Thoracic aorta (tissue), 2 donors: ENCODE data around the gene OR52N4. TPM values are rescaled to one million over a fixed set of nuclear protein-coding genes. Genes with fewer than 3 reads are reported as not detected.

ENCODE experiments used
- ATAC-seq: fragments of 150-250 bp; one replicate; pipeline ENCODE4 v1.8.0; 2017; ENCODE audit warnings: low read depth; ENCODE audit not compliant: insufficient number of reproducible peaks, low FRiP score
- DNase-seq: peaks from one replicate; pipeline ENCODE4 v3.0.0-alpha.2; 2020; ENCODE audit warnings: low spot score
- H3K27ac ChIP-seq, 2 donors: fragments of 200-600 bp; sonication (generic); 1 replicate in 1 of 2; 2 replicates in 1 of 2; pipeline ENCODE4 v1.5.1; 2016; ENCODE audit warnings: mild to moderate bottlenecking in 2 of 2, moderate library complexity in 2 of 2
- H3K27me3 ChIP-seq: fragments of 200-600 bp; sonication (generic); replicated peaks from 2 replicates; pipeline ENCODE4 v1.6.0; 2016; ENCODE audit warnings: mild to moderate bottlenecking; ENCODE audit not compliant: insufficient read depth
- H3K36me3 ChIP-seq: fragments of 200-600 bp; sonication (generic); one replicate; pipeline ENCODE4 v1.5.1; 2016
- H3K4me1 ChIP-seq, 2 donors: fragments of 200-600 bp; sonication (generic); 1 replicate in 1 of 2; 2 replicates in 1 of 2; pipeline versions ENCODE4 v1.5.1 to v1.6.0; 2016; ENCODE audit warnings: low read depth in 2 of 2, mild to moderate bottlenecking in 1 of 2; ENCODE audit not compliant: control insufficient read depth in 1 of 2
- H3K4me3 ChIP-seq: fragments of 200-600 bp; sonication (generic); 2 replicates; pipeline ENCODE4 v1.5.1; 2016; ENCODE audit warnings: mild to moderate bottlenecking
- H3K9me3 ChIP-seq: fragments of 200-600 bp; sonication (generic); 2 replicates; pipeline ENCODE4 v1.5.1; 2016
- total RNA-seq, 2 donors: library from RNA; depleted of rRNA; stranded (reverse); fragments of >200 nt; gene quantifications; one replicate each; pipeline versions ENCODE4 v1.1.0 to v1.2.3, GENCODE V29; 2016
- TF ChIP-seq, protein P1 (sequence below): fragments of 200-600 bp; sonication (generic); IDR thresholded peaks from one replicate; pipeline ENCODE4 v1.5.1; 2019; ENCODE audit warnings: antibody characterized with exemption

The OR52N4 gene
- total RNA-seq, 2 donors from 2014 or later: not detected

DNA sequence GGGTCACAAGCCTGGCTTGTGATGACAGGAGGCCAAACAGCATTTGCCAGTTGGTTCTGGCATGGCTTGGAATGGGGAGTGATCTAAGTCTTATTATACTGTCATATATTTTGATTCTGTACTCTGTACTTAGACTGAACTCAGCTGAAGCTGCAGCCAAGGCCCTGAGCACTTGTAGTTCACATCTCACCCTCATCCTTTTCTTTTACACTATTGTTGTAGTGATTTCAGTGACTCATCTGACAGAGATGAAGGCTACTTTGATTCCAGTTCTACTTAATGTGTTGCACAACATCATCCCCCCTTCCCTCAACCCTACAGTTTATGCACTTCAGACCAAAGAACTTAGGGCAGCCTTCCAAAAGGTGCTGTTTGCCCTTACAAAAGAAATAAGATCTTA is 17.0 kb upstream of the OR52N4 start:
- H3K27ac ChIP-seq: no peak overlapping the region
- H3K9me3 ChIP-seq: peaks cover 7% of the 10 kb centered on the region
- H3K27me3 ChIP-seq: no peaks in the 10 kb centered on the region
- ATAC-seq (no peak), DNase-seq (no peak)
- H3K36me3 ChIP-seq: no peaks in the 10 kb centered on the region
- no peak overlapping the region for H3K4me3 ChIP-seq
- no peaks in the 10 kb centered on the region for H3K4me1 ChIP-seq
- TF ChIP-seq, protein P1, sequence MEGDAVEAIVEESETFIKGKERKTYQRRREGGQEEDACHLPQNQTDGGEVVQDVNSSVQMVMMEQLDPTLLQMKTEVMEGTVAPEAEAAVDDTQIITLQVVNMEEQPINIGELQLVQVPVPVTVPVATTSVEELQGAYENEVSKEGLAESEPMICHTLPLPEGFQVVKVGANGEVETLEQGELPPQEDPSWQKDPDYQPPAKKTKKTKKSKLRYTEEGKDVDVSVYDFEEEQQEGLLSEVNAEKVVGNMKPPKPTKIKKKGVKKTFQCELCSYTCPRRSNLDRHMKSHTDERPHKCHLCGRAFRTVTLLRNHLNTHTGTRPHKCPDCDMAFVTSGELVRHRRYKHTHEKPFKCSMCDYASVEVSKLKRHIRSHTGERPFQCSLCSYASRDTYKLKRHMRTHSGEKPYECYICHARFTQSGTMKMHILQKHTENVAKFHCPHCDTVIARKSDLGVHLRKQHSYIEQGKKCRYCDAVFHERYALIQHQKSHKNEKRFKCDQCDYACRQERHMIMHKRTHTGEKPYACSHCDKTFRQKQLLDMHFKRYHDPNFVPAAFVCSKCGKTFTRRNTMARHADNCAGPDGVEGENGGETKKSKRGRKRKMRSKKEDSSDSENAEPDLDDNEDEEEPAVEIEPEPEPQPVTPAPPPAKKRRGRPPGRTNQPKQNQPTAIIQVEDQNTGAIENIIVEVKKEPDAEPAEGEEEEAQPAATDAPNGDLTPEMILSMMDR: no peak

DNA sequence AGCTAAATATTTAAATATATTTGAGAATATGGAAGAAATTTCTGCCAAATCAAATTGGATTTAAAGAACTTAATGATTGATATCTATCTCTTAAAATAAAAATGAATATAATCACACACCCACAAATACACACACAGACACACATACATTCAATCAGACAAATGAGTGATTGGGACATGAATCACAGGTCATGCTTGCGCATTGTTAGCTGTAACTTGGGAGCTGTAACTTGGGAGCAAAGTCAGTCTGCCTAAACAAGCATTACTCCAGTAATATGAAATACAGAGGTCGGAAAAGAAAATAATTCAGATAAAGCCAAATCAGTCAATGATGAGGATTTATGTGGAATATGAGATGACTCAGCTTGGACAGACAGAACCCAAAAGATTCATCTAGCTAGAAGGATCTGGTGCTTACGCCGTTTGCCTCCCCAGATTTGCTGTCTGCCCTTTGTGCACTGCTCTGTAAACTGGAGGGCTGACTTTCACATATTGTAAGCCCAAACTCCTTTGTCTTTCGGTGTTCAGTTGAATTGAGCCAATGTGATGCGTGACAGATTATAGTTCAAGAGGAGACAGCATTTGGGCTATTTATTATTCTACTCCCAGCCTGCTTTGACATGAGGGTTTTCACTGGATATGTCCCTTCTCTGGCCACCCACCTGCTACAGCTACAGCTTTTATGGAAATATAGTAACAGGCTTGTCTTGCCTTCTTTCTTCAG is 16.2 kb upstream of the OR52N4 start:
- Histone ChIP-seq H3K36me3 (no peaks in the 10 kb centered on the region), H3K27ac (no peak overlapping the region), H3K4me1 (no peaks in the 10 kb centered on the region), H3K27me3 (no peaks in the 10 kb centered on the region), H3K9me3 (peaks cover 7% of the 10 kb centered on the region), H3K4me3 (no peak overlapping the region)
- no peak for DNase-seq
- TF ChIP-seq, protein P1: no peak
- no peak for ATAC-seq

DNA sequence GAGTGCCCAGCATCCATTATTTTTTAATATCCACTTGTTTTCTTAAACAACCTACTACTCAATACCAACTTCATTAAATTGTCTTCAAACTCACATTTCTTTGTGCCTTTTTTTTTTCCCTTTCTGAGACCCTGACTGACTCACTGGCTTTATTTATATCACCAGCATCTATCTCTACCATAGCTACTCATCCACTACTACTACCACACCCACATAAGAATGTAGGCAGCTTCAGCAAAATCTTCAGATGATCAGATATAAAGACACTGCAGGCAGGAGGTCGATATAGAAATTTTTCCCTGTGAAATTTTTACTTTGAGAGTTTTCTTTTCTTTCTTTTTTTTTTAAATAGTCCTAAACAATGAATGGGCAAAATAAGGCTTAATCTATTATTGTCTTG is 15.6 kb upstream of the OR52N4 start:
- Histone ChIP-seq H3K4me3 (no peak overlapping the region), H3K4me1 (no peaks in the 10 kb centered on the region), H3K9me3 (peaks cover 7% of the 10 kb centered on the region), H3K36me3 (no peaks in the 10 kb centered on the region), H3K27ac (no peak overlapping the region), H3K27me3 (no peaks in the 10 kb centered on the region)
- TF ChIP-seq, protein P1: no peak
- DNase-seq (no peak), ATAC-seq (no peak)

DNA sequence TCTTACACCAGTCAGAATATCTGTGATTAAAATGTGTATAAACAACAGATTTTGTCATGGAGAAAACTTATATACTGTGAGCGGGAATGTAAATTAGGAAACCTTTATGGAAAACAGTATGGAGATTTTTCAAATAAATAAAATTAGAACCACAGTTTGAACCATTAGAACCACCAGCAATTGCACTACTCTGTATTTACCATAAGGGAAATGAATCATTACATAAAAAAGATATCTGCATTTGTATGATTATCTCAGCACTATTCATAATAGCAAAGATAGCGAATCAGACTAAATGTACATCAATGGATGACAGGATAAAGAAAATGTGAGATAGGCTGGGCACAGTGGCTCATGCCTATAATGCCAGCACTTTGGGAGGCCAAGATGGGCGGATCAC is 7.4 kb upstream of the OR52N4 start:
- TF ChIP-seq, protein P1: no peak
- H3K4me1 ChIP-seq: no peaks in the 10 kb centered on the region
- H3K4me3 ChIP-seq: no peak overlapping the region
- no peaks in the 10 kb centered on the region for H3K27me3 ChIP-seq
- no peaks in the 10 kb centered on the region for H3K36me3 ChIP-seq
- ATAC-seq (no peak), DNase-seq (no peak)
- H3K27ac ChIP-seq: no peak overlapping the region
- H3K9me3 ChIP-seq: peaks cover under 1% of the 10 kb centered on the region

DNA sequence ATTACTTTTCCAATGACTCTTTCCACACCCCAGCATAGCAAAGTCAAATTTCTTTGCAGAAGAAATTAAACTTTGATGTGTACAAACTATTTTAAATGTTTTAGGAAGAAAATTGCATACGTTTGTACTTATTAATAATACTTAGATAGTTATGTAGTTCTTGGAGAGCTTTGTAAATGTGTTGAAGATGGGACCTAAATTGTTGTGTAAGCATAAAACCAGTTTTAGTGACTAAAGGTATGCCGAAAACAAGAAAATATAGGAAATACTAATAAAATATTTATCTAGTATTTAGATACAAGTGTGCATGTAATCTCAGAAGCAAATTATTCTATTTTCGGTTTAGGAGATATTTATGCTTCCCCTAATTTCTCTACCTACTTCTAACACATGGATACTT is 4.2 kb upstream of the OR52N4 start:
- H3K36me3 ChIP-seq: no peaks in the 10 kb centered on the region
- no peaks in the 10 kb centered on the region for H3K27me3 ChIP-seq
- H3K4me3 ChIP-seq: no peak overlapping the region
- H3K9me3 ChIP-seq: no peaks in the 10 kb centered on the region
- H3K4me1 ChIP-seq: no peaks in the 10 kb centered on the region
- TF ChIP-seq, protein P1: no peak
- DNase-seq (no peak), ATAC-seq (no peak)
- H3K27ac ChIP-seq: no peak overlapping the region
